Smooth muscle cell (in vitro differentiated cells): ENCODE measurements around the gene GSTM4. TPM values are rescaled to one million over a fixed set of nuclear protein-coding genes. Genes with fewer than 3 reads are reported as not detected.

ENCODE experiments used
- DNase-seq: peaks from one replicate; lab custom pipeline; 2025; ENCODE audit not compliant: unreplicated experiment; lab: John Stamatoyannopoulos, UW
- H2AFZ ChIP-seq: fragments of 200-600 bp; sonication (generic); 2 replicates; pipeline ENCODE4 v1.6.0; 2016; ENCODE audit warnings: antibody characterized with exemption, low read depth, mild to moderate bottlenecking
- H3F3A ChIP-seq: fragments of 200-600 bp; sonication (generic); 2 replicates; pipeline ENCODE4 v1.6.0; 2017; ENCODE audit warnings: antibody characterized with exemption, low read depth
- H3K27ac ChIP-seq: fragments of 200-600 bp; sonication (generic); 2 replicates; pipeline ENCODE4 v1.5.1; 2016; ENCODE audit warnings: low read depth, mild to moderate bottlenecking
- H3K27me3 ChIP-seq: fragments of 200-600 bp; sonication (generic); 2 replicates; pipeline ENCODE4 v1.6.1; 2016; ENCODE audit warnings: low read depth, mild to moderate bottlenecking
- H3K36me3 ChIP-seq: fragments of 200-600 bp; sonication (generic); 2 replicates; pipeline ENCODE4 v1.5.1; 2016; ENCODE audit warnings: low read depth
- H3K4me1 ChIP-seq: fragments of 200-600 bp; sonication (generic); 2 replicates; pipeline ENCODE4 v1.5.1; 2016; ENCODE audit warnings: low read depth
- H3K4me2 ChIP-seq: fragments of 200-600 bp; sonication (generic); 2 replicates; pipeline ENCODE4 v1.6.0; 2016; ENCODE audit warnings: mild to moderate bottlenecking
- H3K4me3 ChIP-seq: fragments of 200-600 bp; sonication (generic); 2 replicates; pipeline ENCODE4 v1.5.1; 2016; ENCODE audit warnings: mild to moderate bottlenecking
- H3K79me2 ChIP-seq: fragments of 200-600 bp; sonication (generic); 2 replicates; pipeline ENCODE4 v1.6.0; 2016; ENCODE audit warnings: low read depth, mild to moderate bottlenecking
- H3K9ac ChIP-seq: fragments of 200-600 bp; sonication (generic); 2 replicates; pipeline ENCODE4 v1.6.0; 2016; ENCODE audit warnings: low read depth
- H3K9me3 ChIP-seq: fragments of 200-600 bp; sonication (generic); replicated peaks from 2 replicates; pipeline ENCODE4 v1.5.1; 2016; ENCODE audit warnings: low read depth
- H4K20me1 ChIP-seq: fragments of 200-600 bp; sonication (generic); 2 replicates; pipeline ENCODE4 v1.6.0; 2016; ENCODE audit warnings: low read depth
- whole genome bisulfite sequencing: methylation state at CpG from one replicate; pipeline ENCODE4 v1.1.7; 2016; ENCODE audit warnings: low lambda C conversion rate; 5-methylcytosine and 5-hydroxymethylcytosine counted together
- polyA plus RNA-seq: library from polyadenylated mRNA; unstranded; fragments of >200 nt; fragmentation: Nextera tagmentation; extraction: Ambion mirVana; gene quantifications from 2 replicates; pipeline ENCODE4 v1.2.1, GENCODE V29; 2016
- total RNA-seq: library from RNA; depleted of rRNA; stranded (reverse); fragments of >200 nt; gene quantifications from 2 replicates; pipeline ENCODE4 v1.2.3, GENCODE V29; 2014
- TF ChIP-seq, protein P1 (sequence below): fragments of 200-600 bp; sonication (generic); IDR thresholded peaks from 2 replicates; pipeline ENCODE4 v1.5.1; 2017; ENCODE audit warnings: borderline replicate concordance, mild to moderate bottlenecking, antibody characterized with exemption; ENCODE audit not compliant: insufficient read depth, poor library complexity, severe bottlenecking

Gene GSTM4
- total and polyA plus RNA-seq, 2 experiments from 2014 or later: 25.8 to 34.4 TPM

DNA sequence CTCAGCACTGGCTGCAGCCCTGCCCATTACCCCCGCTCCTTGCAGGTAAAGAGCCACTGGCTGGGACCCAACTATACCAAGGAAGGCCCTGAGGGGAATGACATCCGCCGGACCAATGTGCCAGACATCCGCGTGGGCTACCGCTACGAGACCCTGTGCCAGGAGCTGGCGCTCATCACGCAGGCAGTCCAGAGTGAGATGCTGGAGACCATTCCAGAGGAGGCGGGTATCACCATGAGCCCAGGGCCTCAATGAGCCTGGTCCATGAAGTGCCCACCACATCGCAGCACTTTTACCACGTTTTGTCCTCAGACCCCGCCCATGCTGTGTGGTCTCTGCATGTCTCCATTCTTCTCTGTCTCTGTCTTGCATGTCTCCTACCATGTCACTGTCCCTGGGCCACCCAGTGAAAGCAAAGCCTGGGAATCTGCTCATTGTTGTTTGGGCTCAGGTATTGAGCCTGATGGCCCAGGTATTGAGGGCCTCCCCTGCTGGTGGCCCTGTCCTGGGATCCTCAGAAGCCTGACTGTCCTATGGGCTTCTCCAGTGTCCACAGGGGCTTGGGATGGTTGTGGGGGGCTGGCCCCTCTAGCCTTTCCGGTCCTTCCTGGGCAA is 24.9 kb upstream of the GSTM4 start:
- no peaks in the 10 kb centered on the region for H3F3A ChIP-seq
- no peaks in the 10 kb centered on the region for H3K27me3 ChIP-seq
- H4K20me1 ChIP-seq: peaks cover 8% of the 10 kb centered on the region
- H3K36me3 ChIP-seq: no peaks in the 10 kb centered on the region
- H3K4me1 ChIP-seq: peaks cover 2% of the 10 kb centered on the region
- H3K4me2 ChIP-seq: no peak overlapping the region
- no peak overlapping the region for H3K9ac ChIP-seq
- no peak overlapping the region for H3K27ac ChIP-seq
- H3K9me3 ChIP-seq: no peaks in the 10 kb centered on the region
- no peak overlapping the region for H2AFZ ChIP-seq
- no peak overlapping the region for H3K4me3 ChIP-seq
- no peak for DNase-seq
- TF ChIP-seq, protein P1, sequence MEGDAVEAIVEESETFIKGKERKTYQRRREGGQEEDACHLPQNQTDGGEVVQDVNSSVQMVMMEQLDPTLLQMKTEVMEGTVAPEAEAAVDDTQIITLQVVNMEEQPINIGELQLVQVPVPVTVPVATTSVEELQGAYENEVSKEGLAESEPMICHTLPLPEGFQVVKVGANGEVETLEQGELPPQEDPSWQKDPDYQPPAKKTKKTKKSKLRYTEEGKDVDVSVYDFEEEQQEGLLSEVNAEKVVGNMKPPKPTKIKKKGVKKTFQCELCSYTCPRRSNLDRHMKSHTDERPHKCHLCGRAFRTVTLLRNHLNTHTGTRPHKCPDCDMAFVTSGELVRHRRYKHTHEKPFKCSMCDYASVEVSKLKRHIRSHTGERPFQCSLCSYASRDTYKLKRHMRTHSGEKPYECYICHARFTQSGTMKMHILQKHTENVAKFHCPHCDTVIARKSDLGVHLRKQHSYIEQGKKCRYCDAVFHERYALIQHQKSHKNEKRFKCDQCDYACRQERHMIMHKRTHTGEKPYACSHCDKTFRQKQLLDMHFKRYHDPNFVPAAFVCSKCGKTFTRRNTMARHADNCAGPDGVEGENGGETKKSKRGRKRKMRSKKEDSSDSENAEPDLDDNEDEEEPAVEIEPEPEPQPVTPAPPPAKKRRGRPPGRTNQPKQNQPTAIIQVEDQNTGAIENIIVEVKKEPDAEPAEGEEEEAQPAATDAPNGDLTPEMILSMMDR: no peak
- no peaks in the 10 kb centered on the region for H3K79me2 ChIP-seq
- 98% methylated on average over 14 of the region's 14 CpGs for whole genome bisulfite sequencing

DNA sequence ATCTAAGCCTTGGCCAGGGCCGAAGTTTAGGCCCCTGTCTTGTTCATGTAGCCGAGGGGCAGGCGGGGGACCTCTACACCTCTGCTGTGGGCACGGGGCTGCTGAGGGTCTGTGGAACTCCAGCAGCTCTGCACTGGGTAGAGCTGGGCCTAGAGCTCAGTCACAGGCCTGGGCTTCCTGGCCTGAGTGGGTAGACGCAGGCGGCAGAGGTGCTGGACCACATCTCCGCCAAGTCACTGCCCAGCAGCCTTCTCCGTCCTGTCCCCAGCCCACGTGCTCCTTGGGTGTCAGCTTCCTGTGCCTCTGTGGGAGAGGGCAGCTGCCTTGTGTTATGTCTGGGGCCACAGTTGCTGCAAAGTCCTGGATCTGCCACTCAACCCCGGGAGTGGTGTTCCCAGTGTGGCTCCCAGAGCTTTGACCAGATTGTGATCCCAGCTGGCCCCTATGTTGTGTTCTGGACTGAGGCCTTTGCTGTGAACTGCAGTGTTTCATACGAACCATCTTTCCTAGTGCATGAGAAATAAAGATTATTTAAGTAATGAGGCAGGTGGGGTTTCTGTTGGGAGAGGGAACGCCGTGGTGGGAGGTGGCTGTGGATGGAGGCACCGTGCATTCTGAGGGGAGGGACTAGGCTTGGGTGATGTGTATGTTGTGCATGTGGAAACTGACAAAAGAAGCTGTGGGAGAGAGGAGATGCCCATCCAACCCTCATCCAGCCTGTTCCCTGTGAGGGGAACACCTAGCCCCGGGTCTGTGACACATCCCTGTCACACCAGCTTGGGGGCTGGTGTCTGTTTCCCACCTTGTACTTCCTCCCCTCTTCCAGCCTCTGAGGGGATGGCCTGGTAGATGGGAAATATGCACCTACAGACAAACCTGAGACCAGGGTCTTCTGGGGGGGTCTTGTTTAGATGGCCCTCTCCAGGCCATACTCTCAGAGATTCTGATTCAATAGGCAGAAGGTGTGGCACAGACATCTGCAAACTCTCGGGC is 24.1 kb upstream of the GSTM4 start:
- no peaks in the 10 kb centered on the region for H3F3A ChIP-seq
- no peak overlapping the region for H3K4me3 ChIP-seq
- H3K36me3 ChIP-seq: no peaks in the 10 kb centered on the region
- no peak overlapping the region for H3K9ac ChIP-seq
- H3K27me3 ChIP-seq: no peaks in the 10 kb centered on the region
- DNase-seq: no peak
- no peaks in the 10 kb centered on the region for H3K79me2 ChIP-seq
- no peak overlapping the region for H3K4me2 ChIP-seq
- no peak overlapping the region for H3K27ac ChIP-seq
- H4K20me1 ChIP-seq: peaks cover 2% of the 10 kb centered on the region
- TF ChIP-seq, protein P1: no peak
- H3K9me3 ChIP-seq: no peaks in the 10 kb centered on the region
- WGBS: 92% methylated on average over 16 of the region's 16 CpGs
- H2AFZ ChIP-seq: no peak overlapping the region
- H3K4me1 ChIP-seq: peaks cover 4% of the 10 kb centered on the region

DNA sequence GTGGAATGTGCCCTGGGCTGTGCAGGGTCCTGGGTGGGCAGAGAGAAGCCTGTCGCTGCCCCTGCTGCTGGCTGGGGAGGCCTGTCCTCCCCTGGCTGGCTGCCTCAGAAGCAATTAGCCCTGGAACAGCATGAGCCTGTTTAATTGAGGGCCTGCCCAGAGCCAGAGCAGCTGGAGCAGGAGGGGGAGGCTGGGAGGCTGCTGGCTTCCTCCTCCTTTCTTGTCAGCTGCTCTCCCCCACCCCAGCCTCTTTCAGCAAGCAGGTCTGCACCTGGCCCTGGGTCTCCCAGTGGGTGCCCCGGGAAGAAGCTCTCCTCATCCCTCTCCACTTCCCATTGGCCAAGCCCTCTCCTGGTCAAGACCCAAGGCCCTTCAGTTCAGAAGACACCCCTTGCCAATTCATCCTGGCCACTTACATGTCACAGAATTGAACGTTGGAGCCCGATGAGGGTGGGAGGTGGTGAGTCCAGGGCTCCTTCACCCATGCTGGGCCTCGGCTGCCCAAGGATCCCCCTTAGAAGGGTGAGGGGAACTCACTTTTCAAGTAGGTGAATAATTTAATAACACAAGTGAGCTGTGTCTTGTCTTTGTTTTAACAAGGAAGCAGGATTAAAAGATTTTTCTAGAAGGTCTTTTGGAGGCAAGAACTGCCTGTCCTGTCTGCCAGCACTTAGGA is 23.1 kb upstream of the GSTM4 start:
- no peak overlapping the region for H3K4me2 ChIP-seq
- no peaks in the 10 kb centered on the region for H3K79me2 ChIP-seq
- no peak overlapping the region for H2AFZ ChIP-seq
- H3K36me3 ChIP-seq: no peaks in the 10 kb centered on the region
- no peaks in the 10 kb centered on the region for H3K9me3 ChIP-seq
- TF ChIP-seq, protein P1: no peak
- H3K9ac ChIP-seq: no peak overlapping the region
- no peak overlapping the region for H3K27ac ChIP-seq
- H3K4me1 ChIP-seq: peaks cover 4% of the 10 kb centered on the region
- no peak overlapping the region for H3K4me3 ChIP-seq
- no peaks in the 10 kb centered on the region for H3F3A ChIP-seq
- H3K27me3 ChIP-seq: no peaks in the 10 kb centered on the region
- WGBS: 88% methylated on average over 5 of the region's 5 CpGs
- DNase-seq: no peak
- H4K20me1 ChIP-seq: no peaks in the 10 kb centered on the region
